Sciatic nerve (tissue), 2 donors: Measurements from ENCODE around the gene PTPRD. TPM values are rescaled to one million over a fixed set of nuclear protein-coding genes. Genes with fewer than 3 reads are reported as not detected.
A peak's percentile ranks its signal among the peaks of the same experiment; 100 is the strongest.

Source experiments
- ATAC-seq: fragments of 200-7000 bp; cut with Tn5 transposase; one replicate; pipeline ENCODE4 v1.9.1; 2020; ENCODE audit warnings: mild to moderate bottlenecking, moderate library complexity
- DNase-seq: peaks from one replicate; pipeline ENCODE4 v3.0.0-alpha.2; 2020; ENCODE audit warnings: low spot score
- intact Hi-C: fragments of 100-400 bp; cut with DNase I; formaldehyde crosslinking; loops from one replicate; pipeline ENCODE4 v1.14.2; 2022
- total RNA-seq: library from RNA; stranded (reverse); fragmentation: NEBNext Ultra II Directional; extraction: Animal tissue kit (Norgen Biotek cat#: 25700); gene quantifications from one replicate; pipeline ENCODE4 v1.2.1, GENCODE V29; 2021
- donor health status: DM: no; HTN: no; CAD: no.
- donor health status: DM: no; HTN: no; CAD: no.

The PTPRD gene
- total RNA-seq, 1 donor from 2014 or later: 4.7 TPM

DNA sequence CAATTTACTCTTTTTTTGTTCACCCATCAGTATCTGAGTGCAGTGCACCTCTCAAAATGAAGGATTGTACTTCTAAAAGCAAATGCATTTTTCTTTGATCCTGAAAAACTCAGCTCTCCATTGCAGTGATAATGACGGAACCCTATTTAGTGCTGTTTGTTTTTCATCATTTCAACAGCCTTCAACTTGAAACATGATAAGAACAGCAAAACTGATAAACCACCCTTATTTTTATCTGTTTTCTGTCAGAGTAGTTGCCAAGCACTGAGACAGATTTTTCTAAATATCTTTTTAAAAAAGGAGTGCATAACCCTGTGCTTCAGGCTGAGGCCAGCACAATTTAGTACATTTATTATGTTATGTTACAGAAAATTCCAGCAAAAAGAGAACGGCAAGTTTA lies 2263.4 kb downstream of the PTPRD start:
- intact Hi-C loops: no loop called here
- no peak for DNase-seq
- no peak for ATAC-seq

DNA sequence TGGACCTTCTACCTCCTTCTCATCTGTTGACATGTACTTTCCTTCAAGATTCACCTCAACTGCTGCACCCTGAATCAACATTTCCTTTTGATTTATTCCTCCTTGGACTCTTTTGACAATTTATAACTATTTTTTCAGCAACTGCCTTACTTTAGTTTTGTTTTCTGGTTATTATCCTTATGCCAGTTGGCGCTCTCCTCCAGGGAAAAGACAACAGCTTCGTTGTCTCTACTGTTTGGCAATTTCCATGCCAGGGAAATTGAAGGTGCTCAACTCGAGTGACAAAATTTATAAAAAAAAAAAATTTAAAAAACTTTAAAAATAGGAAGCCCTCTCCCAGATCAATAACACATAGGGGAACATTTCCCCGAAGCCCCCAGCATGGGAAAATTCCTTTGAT lies 2264.0 kb downstream of the PTPRD start:
- intact Hi-C loops: no loop called here

DNA sequence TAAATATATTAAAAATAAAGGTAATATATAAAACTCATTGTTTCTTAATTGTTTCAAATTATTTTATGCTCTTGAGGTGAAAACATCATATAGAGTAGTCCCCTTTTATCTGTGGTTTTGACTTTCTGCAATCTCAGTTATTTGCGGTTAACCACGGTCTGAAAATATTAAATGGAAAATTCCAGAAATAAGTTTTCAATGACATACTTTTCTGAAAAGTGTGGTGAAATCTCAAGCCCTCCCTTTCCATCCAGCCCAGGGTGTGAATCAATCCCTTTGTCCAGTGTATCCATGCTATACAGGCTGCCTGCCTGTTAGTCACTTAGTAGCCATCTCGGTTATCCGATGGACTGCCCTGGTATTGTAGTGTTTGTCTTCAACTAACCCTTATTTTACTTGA lies 2266.5 kb downstream of the PTPRD start:
- no peak for ATAC-seq
- DNase-seq: no peak
- intact Hi-C loops: no loop called here

More for the DNA sequence above, 2264.0 kb downstream of the PTPRD start:
- ATAC-seq (no peak), DNase-seq (no peak)

DNA sequence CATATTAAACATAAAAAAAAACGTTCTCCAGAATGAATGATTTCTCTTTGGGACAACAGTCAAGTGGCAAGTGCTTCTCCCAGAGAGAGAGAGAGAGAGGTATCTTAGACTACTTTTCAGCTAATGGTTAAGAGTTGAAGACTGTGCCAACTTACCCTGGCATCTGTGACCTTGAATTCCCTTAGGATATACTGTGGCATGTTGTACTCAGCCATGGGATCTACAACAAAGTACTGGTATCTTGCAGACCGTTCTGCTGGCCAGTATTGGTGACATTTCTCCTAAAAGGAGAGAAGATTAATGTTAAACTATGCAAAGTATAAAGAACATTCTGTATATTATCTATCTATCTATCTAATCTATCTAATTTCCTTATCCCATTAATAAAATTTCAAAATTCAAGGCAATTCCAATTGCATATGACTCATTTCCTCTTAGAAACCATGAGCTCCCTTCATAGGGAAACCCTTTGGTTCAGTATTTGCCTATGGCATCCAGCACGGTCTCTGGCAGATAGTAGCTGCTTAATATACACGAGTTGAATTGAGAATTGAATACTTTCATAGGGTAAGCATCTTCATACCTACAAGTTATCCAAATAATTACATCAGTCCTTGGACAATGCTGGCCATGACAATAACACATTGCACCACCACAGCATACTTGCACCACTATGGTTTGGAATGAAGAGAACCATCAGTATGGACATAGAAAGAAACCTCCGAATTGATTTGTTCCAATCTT lies 2273.9 kb downstream of the PTPRD start:
- ATAC-seq: no peak
- DNase-seq: no peak
- intact Hi-C loops: no loop called here

DNA sequence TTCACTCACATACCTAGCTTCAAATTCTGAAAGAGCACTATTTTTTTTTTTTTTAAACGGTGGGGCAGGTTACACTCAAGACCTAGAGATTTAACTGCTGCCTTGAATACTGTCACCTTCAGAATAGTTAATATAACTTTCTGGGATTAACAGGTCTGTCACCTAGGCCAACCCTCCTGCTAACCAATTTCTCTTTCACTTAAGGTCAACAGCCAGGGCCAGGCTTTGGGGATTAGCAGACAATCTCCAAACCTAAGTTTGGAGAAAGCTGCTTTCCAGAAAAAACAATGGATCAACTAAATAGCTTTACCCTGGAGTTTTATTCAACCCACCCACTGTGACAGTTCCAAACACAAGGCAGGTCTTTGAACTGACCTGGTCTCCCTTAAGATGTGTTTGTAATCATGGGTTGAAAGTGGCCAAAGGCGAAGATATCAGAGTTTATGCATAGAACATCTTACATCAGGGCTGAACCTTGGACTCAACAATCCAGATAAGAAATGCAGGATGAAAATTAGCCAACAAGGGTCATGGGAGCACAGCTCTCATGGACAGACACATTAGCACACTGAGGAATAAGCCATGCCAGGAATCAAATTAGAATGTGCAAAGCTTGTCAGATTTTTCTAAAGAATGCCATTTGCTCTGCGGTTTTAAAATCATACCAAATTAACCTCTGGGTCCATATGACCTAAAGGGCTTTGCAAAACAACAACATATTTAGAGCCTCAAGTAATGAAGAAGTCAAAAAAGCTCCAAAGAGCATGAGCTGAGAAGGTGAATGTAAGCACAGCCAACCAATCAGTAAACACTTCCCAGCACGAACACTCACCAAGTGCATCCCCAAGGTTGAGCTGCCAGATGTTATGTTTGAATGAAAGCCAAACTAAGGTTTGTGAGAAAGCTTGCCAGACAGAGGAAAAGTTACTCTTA lies 2274.7 kb downstream of the PTPRD start:
- intact Hi-C loops: no loop called here
- ATAC-seq: peak; percentile 53
- DNase-seq: no peak

DNA sequence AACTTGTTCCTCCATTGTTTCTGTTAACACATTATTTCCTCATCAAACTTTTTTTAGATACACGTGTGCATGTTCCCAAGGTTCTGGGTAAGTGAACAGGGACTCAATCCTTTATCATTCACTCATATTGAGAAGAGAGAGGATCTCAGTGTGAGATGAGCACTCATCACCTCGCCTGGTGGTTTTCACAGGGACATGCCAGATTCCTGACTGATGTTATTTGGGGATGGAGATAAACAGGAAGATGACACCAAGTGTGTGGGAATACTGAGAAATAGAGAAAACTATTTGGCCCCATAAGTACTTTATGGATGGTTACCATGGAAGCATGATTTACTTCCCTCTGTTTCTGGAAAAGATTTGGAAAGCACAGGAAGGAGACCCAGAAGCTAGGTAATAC lies 2279.9 kb downstream of the PTPRD start:
- intact Hi-C loops: no loop called here
- no peak for DNase-seq
- ATAC-seq: no peak

DNA sequence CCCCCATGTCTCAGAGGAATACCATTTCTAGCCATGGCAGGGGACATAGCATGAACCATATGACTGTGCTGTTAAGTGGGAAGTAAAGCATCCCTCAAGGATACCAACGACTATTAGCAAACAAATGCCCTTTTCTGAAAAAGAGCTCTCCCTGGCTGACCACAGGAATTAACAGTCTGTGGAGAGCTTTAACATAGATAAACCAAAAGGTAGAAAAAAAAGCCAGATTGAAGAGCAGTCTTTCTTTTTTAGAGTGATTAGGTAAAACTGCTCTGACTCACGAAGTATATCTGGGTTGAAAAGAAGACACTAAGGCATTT lies 2280.5 kb downstream of the PTPRD start:
- ATAC-seq (no peak), DNase-seq (no peak)
- intact Hi-C loops: no loop called here

DNA sequence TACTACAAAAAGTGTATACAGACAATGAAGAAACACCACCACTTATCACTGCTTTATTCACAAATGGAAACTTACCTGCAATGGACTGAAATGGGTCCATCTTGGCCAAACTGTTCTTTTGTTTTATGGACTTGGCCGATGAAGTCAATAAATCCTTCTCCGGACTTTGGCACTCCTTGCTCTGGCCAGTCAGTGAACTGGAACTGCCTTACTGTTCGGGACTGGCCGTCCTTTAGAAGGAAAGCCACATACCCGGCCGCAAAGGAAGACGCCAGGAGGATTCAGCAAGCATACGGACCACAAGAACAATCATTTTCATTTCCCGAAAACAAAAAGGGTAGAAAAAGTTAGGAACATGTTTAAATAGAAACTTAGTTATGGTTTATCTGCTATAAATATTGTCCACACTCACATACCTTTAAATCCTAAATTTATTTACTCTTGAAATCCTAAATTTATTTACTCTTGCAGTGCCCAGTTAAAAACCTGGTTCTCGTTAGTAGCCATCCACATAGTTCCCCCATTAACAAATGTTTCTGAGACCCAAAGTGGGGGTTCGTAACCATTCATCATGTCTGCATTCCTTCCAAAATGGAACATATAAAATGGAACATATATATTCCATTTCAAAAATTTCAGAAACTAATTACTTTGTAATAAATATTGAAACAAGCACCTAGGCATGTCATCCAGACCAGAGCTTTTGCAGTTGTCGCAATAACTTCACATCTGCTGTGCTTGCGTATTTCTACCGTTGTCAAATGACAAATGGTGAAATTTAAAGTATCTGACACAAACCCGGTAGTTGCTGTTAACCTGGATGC lies 2281.1 kb downstream of the PTPRD start:
- intact Hi-C loops: no loop called here
- ATAC-seq (no peak), DNase-seq (no peak)

DNA sequence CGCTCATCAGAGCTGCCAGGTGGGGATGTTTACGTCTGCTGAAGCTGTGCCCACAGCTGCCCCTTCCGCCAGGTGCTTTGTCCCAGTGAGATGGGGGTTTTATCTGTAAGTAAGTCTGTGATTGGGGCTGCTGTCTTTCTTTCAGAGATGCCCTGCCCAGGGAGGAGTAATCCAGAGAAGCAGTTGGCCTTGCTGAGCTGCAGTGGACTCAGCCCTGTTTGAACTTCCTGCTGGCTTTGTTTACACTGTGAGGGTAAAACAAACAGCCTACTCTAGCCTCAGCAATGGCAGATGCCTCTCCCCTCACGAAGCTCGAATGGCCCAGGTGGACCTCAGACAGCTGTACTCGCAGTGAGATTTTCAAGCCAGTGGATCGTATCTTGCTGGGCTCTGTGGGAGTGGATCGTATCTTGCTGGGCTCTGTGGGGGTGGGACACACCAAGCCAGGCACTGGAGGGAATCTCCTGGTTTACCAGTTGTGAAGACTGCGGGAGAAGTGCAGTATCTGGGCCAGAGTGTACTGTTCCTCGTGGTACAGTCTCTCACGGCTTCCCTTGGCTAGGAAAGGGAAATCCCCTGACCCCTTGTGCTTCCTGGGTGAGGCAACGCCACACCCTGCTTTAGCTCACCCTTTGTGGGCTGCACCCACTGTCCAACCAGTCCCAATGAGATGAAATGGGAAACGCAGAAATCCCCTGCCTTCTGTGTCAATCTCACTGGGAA lies 2283.1 kb downstream of the PTPRD start:
- DNase-seq: no peak
- ATAC-seq: no peak
- intact Hi-C loops: no loop called here

DNA sequence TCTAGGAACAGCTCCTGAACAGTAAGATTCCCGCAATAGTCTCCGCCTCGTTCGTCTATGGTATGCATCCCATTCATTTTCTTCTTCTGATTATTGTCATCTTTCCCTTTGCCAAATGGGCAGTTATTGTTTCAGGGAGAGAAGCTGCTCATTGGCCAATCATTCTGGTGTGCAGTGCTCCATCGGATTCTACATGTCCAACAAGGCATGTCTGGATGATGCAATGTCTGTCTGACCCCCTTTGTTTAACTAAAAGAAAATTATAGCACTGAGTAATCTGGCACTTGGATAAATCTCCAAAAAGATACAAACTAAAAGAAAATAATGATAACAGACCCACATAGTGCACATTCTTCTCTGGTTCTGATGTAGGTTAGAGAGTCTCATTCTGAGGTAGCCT lies 2297.6 kb downstream of the PTPRD start:
- ATAC-seq (no peak), DNase-seq (no peak)
- intact Hi-C loops: no loop called here

DNA sequence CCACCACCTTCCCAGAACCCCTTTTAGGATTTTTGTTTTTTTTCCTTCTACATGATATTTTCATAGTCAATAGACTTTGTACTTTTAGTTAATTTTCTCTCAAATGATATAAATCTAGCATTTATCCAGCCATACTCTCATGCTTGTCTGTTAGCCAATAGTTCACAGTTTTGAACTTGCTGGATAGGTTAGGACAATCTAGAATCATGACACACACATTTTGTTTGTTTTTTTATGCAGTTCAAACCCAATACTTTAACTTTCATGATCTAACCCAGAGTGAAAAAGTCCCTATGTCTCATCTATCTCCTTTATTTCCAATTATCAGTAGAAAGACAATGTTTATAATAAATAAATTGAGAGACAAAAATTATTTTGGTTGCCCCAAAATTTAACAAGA lies 2303.5 kb downstream of the PTPRD start:
- intact Hi-C loops: no loop called here
- ATAC-seq: no peak
- no peak for DNase-seq

DNA sequence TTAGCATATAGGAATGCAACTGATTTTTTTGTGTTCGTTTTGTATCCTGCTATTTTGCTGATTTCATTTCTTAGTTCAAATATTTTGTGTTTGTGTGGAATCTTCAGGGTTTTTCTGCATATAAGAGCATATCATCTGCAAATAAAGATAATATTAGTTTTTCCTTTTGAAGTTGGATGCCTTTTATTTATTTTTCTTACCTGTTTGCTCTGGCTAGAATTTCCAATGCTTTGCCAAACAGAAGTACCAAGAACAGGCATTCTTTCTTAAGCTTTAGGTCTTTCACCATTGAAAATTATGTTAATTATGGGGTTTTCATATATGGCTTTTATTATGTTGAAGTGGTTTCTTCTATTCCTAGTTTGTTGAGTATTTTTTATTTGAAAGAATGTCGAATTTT lies 2308.1 kb downstream of the PTPRD start:
- no peak for DNase-seq
- no peak for ATAC-seq
- intact Hi-C loops: no loop called here

DNA sequence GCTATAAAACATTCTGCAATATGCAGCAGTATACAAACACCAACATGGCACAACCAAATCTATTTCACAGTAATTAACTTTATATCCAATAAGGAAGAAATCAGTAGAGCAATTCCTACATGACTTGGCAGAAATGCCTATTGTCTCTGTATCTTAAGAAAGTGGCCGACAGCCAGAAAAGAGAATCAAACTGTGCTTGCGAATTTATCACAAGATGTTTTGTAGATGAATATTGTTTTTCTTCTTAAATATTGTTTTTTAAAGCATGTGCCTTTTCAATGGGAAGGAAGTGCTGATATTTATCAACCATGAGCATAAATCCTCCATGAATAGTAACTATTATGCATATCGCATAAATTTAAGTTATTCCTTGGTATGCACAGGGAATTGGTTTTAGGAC lies 2311.5 kb downstream of the PTPRD start:
- no peak for ATAC-seq
- no peak for DNase-seq
- intact Hi-C loops: no loop called here

DNA sequence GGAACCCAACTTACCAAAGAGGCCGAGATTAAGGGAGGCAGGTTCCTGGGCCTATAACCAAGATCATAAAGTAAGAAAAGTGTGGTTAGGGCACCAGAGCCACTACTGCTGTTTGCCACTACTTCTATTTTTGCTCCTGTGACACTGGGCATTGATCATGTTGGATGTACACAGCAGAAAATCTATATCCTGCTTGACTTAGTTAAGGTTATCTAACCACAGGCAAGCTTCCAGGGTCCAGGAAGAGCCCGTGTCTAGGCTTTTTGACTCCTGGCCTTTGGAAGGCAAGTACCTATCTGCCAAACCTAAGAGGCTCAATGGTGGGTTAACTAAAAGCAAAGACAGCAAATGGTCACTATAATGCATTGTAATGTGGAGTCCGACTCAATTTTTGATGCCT lies 2315.8 kb downstream of the PTPRD start:
- intact Hi-C loops: no loop called here
- no peak for ATAC-seq
- no peak for DNase-seq

DNA sequence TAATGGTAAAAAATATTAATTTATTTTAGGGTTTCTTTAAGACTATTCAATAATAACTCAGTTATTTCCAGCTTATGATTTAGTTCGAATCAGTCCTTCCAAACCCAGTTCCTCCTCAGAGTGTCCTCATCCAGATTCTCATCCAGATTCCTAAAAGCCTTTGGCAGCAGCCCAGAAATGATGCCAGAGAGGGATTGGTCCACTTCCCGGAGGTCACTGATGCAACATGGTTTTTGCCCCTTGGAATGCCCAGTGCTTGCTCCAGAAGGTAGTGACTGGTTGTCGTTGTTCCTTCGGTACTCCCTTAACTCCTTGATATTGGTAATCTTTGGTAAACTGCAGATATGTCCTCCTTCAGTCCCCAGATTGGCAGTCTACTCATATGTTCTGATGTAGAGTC lies 2320.1 kb downstream of the PTPRD start:
- intact Hi-C loops: no loop called here
- ATAC-seq: no peak
- DNase-seq: no peak

DNA sequence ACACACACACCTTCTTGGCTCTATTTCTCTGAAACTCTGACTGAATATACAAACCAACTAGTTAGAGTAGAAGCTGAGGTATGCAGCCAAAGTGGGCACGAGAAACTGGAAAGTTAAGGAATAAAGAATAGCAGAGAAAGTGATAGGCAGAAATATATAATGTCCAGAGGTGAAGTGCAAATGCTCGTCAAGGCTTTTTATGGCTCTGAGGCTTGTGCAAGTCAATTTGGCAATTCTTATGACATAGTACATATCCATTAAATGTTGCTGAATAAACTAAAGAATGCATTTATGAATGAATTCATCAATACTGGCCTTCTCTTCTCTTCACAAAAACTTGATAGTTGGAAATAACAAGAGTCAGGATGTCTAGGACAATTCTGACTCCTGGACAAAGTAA lies 2323.1 kb downstream of the PTPRD start:
- ATAC-seq (no peak), DNase-seq (no peak)
- intact Hi-C loops: no loop called here

DNA sequence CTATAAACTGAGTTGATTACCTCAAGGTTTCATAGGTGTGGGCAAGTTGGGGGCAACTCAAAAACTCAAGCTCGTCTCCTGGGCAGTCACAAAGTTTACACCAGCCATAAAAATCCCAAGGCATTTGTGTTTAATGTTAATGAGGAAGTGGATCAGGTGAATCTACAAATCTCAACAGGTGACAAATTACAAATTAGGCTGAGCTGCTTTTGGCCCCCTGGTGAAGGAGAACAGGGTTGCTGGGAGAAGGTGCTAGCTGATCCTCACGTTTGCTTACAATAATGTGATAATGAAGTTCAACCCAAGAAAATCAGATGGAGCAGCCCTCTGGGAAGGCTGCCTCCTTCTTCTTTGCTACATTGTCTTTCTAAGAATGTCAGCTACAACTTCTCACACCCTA lies 2324.8 kb downstream of the PTPRD start:
- DNase-seq: no peak
- no peak for ATAC-seq
- intact Hi-C loops: no loop called here

DNA sequence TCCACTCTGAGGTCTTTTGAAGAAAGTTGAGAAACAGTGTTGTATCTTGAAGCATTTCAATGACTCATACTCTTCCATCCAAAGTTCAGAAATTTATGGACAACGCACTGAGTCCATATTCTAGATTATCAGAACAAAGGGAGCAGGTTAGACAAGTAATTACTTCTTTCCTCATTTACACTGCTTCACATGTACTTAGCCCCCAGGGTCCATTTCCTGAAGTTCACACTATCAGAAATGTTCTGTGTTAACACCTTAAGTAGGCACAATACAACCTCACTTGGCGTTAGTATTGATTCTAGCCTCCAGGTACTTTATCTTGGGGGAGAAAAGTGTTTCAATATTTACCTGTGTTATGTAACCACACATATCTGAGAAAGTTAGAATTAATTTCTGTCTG lies 2325.3 kb downstream of the PTPRD start:
- intact Hi-C loops: no loop called here
- DNase-seq (no peak), ATAC-seq (no peak)

DNA sequence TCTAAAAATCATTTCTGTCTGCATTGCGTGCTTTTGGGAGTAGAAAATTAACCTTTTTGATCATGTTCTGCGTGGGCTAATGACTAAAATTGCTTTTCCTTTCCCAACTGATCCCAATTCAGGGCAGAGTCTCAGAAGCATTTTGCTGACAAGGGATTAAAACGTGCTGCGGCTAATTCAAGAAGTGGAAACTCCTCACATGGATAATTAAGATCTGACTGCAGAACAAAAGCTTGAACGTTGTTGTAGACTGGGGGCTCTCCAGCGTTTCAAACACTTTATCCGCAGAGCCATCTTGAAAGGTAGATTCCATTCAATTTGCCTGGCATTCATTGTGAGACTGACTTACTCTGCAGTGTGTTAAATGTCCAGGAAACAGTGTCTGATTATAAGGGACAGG lies 2327.9 kb downstream of the PTPRD start:
- intact Hi-C loops: no loop called here
- DNase-seq (no peak), ATAC-seq (no peak)
